HPDE6-E6E7 (cell line): ENCODE measurements around the gene CPE.

Experiments
- DNase-seq: peaks from one replicate; pipeline ENCODE4 v3.0.0; 2011; ENCODE audit warnings: missing footprints; ENCODE audit errors: extremely low spot score

CPE gene

DNA sequence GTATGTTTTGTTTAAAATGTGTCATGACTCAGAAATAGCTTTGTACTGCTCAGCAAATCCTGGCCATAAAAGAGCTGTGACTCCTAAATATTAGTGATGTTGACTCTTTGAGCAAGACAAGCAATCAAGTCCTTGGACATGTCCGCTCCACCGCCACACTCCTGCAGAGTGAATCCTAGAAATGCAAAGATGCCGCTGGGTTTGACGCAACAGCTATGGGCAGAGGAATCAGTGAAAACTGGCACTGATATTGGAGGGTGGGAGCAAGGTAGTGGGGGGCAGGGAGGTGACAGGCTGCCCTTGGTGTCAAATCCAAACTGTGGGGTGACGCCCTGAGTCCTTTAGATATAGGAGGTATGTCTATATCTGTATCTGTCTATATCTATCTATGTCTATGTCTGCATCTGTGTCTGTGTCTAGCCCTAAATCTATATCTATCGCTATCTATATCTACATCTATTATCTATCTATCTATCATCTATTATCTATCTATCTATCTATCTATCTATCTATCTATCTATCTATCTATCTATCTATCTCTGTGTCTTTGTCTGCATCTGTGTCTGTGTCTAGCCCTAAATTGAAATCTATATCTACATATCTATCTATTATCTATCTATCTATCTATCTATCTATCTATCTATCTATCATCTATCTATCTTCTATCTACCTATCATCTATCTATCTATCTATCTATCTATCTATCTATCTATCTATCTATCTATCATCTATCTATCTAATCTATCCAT, 129.7 kb downstream of the CPE start:
- DNase-seq: no peak

DNA sequence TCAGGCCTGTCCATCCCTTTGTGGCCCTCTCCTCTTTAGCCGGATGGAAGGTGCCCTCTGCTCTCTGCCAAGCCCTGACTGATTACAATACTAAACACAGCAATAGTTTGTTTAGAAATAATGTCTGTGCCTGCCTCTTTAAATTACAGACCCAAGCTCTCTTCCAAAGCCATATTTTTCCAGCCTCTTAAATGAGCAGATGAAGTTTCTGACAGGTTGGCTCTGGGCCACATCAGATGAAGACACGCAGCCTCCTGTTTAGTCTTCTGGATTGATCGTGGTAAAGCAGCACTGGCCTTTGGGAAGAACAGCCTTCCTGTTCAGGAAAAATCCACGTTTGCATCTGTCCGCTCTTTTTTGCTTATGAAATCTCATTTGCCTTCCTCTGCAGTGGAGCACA, 133.6 kb downstream of the CPE start:
- no peak for DNase-seq

DNA sequence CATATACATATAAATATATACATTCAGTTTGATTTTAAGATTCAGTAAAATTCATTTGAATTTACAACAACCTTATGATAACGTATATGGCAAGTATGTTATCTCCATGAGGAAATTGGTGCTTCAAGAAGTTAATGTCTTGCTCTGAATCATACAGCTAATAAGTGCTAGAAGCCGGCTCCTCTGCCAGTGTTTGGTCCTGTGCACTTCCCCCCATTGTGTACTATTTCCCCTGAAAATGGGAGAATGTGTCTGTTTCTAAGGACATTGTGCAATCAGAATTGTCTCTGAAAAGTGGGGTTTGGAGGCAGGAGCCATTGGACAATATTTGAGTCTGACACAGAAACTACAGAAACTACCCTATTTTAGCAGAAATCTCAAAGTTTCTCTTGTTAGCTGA, 135.9 kb downstream of the CPE start:
- no peak for DNase-seq

DNA sequence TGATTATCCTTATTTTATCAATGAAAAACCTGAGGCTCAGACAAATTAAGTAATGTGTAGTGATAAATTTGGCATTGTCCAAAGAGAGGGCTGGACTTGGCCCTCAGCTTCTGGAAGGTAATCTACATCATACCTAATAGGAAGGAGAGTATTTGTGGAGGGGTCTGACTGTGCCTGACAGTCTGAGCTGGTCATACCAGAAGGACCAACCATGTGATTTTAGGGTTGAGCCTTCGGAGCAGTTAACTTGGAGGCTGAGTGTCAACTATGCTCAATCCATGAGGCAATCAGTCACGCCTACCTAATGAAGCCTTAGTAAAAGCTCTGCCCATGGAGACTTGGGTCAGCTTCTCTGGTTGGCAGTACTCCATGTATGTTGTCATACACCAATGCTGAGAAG, 136.4 kb downstream of the CPE start:
- no peak for DNase-seq

DNA sequence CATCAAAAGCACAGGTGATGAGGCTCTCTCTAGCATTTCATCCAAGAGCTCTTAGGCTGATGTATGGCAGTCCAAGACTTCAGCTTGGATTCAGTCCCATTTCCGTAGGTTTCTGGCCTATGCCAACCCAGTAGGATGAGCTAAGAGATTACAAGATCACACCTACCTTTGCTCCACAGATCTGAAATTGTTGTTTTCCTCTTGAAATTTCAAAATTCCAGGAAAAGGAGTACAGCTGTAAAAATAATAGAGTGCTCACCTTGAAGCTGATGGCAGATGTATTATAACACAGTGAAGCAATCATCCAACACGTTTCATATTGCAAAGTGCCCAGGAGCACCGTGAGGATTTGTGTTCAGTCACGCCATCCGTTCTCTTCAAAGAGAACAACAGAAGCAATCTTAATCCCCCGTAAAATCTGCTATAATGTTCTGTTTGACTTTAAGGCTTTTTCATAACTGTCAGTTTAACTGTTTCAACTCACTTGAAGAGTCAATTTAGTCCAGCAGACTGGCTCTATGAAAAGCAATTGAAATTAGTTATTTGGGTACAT, 137.5 kb downstream of the CPE start:
- DNase-seq: no peak

DNA sequence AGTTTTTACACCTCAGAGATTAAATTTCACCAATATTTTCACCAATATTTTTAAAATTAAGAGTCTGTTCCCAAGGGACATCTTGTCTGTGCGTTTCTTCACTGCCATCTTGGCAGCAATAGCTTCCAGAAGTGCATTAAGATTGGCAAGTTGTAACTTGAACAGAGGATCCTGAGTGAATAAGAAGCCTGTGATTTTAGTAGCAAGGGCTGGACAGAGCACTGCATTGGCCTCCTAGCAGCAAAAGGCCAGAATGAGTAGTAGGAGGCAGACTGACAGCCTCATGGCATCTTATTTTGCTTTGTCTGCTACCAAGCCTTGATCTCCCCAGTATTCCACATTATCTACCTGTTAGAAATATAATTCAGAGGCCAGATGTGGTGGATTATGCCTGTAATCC, 138.4 kb downstream of the CPE start:
- DNase-seq: no peak

- DNase-seq: no peak
These were observed 139.3 kb downstream of the CPE start for GRCh38 chr4:165518024-165518616.

GRCh38 chr4:165518686-165519085, 139.9 kb downstream of the CPE start:
- DNase-seq: no peak

DNA sequence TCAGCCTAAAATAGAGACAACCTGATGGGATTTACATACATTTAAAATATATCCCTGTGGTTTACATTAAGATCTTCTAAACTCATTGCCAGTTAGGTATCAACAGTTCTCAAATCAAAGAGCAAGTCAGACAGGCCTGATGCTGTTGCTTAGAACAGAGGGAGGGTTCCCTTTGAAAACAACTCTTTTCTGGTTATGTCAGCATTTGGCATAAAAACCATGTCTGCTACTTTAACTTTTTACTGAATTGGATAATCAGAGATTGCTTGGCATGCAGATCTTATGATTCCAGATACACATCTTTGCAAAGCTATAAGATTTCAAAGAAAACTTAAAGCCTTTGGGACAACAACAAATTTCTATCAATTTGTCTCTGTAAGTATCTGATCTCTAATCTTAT, 140.8 kb downstream of the CPE start:
- DNase-seq: no peak

DNA sequence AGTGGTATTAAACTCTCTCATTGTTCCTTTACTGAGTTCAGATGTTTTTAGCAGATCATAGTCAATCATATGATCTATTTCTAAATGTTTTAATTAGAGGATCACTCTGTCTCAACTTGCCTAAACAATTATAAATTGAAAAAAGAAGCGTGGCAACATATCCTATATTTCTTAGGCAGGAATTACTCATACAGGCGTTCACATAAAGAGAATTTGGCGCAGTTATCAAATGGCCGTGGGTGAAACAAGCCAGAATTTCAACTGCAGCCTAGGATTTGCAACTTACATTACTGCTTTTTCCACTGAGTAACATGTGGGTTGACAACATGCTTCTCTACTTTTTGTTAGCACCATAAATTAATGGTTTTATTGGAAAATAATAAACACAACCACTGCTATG, 141.3 kb downstream of the CPE start:
- DNase-seq: no peak

DNA sequence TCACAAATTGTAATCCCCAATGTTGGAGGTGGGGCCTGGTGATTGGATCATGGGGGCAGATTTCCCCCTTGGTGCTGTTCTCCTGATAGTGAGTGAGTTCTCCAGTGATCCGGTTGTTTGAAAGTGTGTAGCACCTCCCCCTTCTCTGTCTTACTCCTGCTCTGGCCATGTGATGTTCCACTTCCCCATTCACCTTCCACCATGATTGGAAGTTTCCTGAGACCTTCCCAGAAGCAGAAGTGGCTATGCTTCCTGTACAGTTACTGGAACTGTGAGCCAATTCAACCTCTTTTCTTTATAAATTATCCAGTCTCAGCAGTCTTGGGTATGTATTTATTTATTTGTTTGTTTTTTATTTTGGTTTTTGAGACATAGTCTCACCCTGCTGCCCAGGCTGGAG, 143.2 kb downstream of the CPE start:
- DNase-seq: no peak

GRCh38 chr4:165524532-165525190, 145.9 kb downstream of the CPE start:
- DNase-seq: no peak

- no peak for DNase-seq
These were observed 154.2 kb downstream of the CPE start for GRCh38 chr4:165532976-165533375.

DNA sequence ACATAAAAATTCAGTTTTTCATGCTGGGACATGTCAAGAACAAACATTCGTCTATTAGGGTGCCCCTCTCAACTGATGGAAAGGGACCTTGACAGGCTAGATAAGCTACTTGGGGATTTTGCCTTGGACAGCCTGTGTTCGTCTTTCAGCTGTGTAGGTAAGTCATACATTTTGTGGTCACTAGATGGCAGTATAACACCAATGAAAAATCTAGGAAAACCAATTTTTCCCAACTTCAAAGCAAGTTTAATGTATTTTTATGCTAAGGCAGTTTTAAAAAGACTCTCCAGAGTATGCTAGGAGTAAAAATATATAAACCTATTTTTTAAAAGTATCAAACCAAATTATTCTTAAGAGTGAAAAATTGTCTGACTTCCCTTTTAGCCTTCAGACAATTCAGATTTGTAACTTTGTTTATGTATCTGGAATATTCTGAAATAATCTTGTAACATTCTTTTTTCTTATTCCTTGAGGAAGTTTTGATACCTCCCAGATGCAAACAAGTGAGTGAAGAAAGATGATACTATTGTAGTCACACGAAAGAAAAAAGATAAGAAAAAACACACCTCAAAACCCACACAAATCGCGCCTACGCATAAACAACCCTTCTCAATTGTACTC, 158.3 kb downstream of the CPE start:
- peak; percentile 34 for DNase-seq

GRCh38 chr4:165539801-165540200, 161.0 kb downstream of the CPE start:
- DNase-seq: no peak

DNA sequence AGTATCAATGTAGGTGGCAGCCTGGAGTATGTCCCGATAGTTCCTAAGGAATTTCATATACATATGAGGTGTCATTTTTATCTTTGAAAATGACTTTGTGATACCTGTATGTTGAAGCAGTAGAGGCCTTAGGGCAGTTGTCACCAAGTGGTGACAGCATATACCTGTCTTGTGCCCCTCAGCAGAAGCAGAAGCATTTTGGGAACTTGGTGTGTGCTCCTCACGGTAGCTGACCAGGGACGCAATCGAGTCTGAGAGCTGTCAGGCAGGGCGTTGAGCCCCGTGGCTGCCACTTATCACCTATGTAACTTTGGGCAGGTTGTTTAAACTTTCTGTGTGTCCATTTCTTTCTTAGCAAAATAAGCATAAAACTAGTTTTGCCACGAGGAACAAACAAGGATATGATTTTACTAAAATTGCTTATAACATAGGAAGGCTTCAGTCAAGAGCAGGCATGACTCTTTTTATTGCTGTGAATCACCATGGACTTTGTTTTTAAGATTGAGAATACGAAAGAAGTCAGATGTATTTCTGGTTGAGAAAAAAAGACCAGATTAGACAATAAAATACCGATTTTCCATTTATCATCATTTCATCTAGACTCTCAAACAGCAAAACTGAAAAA, 161.5 kb downstream of the CPE start:
- DNase-seq: no peak

DNA sequence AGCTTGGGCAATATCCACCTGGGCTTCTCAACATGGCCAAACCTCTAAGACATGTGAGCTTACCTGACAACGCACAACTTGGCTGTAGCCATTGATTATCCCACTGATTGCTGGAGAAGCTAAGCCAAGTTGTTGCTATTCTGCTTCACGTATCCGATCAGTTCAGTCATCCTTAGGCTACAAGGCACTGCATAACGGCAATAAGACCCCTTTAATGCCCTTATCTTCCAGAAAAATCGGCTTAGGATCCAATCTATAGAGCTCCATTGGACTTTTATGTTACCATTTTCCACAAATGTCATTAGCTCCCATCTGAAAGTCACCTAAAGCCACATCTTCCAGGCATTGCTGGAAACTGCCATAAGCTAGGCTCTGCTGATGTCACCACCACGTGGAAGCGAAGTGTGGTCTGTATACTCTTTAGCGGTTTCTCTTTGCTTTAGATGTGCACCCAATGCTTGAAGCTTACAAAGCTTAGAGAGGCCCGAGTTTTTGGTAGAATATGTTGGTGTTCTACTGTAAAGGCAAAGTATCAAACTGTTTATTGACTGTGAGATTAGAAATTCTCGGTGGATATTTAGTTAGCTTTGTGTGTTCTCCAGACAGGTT, 163.1 kb downstream of the CPE start:
- no peak for DNase-seq

DNA sequence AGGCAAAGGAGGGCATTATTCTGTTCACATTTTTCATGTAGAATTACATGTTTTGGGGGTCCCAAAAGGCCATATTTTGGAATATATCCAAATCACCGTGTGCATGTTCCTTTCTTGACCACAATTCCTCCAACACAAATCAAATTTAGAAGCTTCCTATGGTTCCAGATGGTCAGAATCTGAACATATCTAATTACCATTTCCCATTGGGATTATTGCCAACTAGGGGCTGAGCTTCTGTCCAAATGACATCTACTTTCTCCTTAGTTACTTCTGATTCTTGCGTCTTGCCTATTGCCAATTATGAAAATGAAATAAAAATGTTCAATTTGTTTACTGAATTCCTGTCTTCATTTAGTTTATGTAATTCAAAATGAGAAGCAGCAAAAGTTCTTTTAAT, 163.7 kb downstream of the CPE start:
- no peak for DNase-seq
